Inferior parietal cortex (tissue), 1 donor: Measurements from ENCODE around the gene AMOTL2.

ENCODE experiments used
- DNase-seq: peaks from one replicate; pipeline ENCODE4 v3.0.0-alpha.2; 2016; ENCODE audit errors: extremely low spot score

AMOTL2 gene

DNA sequence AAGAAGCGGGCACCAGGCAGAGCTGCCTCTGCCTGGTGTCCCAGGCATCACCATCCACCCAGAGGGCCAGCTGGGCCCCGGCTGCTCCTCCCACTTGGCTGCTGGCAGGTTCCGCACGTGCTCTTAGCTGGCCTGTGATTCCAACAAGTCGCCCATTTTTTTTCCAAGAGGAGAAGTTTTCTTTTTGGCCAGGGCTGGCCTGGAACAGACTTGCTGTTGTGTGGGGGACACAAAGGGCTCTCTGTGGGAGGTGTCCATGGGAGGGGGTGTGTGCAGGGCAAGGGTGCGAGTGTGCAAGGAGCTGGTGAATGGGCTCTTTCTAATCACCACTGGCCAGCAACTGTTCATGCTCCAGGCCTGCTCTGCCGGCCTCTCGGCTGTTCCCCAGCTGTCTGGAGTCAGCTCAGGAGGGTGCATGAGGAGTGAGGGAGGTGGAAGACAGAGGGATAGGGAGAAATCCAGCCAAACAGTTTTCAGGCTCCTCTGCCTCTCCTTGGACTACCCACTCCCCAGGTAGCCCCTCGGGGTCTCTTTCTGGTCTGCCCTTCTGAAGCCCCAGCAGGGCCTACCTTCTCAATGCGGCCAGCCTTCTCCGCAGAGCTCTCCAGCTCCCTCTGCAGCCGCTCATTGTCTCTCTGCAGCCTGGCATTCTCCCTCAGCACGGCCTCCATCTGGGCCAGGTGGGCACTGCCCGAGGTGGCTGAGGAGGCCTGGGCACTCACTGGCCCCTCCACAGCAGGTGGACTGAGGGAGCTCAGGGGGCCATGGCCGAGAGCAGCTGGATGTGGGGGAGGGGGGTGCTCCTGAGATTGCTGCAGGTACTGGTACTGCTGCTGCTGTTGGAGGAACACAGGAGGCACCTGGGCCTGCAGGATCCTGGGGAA is 7.1 kb downstream of the AMOTL2 start:
- DNase-seq, result peak; percentile 93

DNA sequence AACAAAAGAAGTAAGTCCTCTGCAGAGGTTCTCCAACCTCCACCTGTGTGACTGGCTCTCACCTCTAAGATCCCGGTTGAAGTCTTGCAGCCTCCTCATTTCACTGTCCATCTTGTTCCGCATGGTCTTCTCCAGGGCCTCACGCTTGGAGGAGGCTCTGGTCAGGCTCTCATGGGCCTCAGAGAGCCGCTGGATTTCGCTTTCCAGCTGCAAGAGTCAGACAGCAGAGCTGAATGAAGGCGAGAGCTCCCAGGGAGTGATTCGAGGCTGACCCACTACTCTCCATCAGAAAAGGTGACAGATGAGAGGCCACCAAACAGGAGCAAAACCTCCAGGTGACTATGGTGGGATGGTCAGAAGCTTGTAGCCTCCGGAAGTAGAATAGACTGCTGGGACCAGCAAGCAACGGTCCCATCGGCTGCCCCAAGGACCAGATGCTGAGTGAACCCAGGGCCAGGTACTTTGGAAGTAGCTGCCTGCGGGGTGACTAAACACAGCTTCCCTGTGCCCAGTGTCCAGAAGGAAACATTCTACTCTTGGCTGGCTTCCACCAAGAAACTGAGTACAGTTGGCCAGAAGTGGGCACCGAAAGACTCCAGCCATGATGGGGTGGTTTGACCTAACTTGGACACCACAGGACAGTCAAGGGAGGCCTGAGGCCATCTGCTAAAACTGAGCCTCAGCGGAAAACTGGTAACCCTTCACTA is 7.9 kb downstream of the AMOTL2 start:
- DNase-seq, result no peak

DNA sequence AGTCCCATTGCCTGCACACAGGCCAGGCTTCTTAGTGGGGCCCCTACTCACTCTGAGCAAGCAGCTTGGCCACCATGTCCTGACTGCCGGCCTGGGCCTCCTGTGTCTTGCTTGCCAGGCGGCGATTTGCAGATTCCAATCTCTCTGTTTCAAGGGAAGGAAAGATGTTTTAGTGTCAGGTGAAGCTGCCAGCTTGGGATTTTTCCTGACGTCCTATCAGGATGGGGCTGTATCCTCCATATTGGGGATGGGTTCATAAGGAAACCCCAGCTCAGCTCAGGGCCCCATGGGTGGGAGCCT is 8.5 kb downstream of the AMOTL2 start:
- DNase-seq, result no peak

DNA sequence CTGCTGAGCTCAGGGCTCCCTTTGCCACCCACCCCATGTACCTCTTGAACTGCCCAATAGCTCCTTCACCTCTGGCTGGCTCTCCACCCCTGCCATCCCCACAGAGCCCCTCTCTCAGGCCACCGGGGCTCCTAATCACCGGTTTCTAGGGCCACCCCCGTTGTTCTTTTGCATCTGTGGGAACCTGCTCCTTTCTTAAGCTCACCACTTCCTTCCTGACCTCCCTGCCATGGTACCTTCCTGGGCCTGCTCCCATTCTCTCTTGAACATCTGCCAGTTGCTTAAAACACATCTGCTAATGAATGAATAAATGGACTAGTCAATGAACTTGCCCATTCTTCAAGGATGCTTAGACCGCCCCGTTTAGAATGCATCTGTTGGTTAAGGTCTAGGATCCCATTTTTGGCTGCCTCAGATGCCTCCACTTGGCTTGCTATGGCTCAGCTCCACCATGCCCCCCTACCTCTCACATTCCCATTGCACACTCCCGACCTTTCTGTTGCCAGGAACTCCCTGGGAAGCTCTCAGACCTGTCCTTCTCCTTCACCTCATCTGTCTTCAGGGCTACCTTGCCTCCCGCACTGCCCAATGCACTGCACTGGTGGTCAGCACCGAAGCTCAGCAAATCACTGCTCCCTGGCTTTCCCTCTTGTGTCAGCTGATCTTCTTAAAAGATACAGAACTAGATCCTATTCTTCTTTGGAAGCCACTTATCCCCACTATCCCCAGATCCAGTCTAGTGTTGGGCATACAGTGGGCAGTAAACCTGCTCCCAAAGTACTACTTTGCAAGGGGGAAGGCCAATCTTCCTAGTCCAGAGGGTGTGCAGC is 9.1 kb downstream of the AMOTL2 start:
- no peak for DNase-seq

DNA sequence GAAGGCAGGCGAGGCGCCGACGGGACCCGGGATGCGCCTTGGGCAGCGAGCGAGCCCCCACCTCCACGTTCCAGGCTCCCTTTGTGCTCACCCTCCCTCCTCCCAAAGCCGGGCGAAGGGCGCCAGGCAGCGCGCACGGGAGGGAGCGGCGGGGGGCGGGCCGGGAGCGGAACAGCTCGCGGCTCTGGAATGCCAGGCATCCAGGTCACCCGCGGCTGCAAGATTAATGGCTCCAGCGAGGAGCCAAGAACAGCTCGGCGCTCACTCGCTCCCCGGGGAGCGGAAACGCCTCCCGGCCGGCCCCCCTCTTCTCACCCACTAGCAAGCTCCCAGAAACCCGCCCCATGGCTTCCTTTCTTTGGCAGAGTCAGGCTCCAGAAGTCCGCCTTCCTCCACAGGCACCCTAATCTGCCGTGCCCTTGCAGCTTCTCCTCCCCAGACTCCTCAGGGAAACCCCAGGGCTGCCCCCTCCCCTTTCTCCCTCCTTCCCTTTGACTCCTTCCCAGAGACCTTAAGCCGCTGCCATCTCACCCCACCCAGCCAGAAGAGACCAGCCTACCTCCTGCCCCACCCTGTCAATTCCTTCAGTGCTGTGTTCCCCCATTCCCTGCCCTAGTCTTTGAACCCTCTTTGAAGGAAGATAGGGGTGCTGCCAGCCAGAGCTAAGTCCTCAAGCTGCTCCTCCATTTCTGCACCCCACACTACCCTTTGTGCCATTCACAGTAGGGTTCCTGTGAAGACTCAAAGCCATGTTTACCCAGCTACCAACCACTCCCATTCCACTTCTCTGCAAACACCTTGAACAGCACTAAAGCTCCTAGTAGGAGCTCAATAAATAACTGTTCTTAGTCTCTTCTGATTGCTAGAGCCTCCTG is 9.9 kb downstream of the AMOTL2 start:
- DNase-seq, result no peak

DNA sequence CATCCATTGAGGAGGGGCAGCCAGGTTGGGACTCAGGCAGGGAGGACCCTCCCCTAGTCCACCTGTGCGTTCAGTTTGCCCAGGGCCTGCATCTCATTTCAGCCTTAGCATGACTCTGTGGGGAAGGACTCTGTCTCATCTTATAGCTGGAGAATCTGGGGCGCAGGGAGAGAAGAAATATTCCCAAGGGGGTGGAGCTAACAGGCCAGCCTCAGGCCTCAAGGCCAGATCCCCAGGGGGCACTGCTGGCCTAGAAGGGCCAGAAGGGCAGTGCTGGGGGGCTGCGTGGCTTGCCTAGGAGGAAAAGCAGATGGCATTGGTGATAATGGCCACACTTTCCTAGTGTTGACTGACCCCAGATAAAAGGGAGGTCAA is 10.9 kb downstream of the AMOTL2 start:
- no peak for DNase-seq

DNA sequence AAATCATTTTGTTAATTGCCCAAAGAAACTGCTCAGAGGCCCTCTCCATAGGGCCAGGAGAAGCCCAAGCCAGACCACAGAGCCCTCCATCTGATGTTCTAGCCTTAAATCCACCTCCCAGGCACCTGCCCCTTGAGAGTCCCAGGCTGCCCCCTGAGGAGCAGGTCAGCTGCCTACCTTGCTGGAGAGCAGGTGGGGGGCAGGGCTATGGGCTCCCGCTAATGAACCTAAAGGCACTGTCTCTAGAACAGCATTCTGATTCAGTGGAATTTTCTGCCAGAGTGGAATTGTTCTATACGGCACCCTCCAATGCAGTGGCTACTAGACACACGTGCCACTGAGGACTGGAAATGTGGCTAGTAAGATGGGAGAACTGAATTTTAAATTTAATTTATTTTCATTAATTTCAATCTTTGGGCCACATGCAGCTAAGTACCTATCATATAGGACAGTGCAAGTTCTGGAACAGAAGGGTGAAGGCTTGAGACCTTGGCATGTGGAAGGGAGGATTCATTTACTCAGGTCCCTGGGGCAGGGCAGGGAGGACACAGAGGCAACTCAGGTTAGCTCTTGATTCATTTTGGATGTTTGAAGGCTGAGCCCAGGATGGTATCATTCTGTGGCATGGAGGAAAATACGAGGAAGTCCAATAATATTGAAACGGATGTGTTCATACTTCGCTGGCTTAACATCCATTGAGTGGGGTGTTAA is 11.4 kb downstream of the AMOTL2 start:
- DNase-seq, result no peak

DNA sequence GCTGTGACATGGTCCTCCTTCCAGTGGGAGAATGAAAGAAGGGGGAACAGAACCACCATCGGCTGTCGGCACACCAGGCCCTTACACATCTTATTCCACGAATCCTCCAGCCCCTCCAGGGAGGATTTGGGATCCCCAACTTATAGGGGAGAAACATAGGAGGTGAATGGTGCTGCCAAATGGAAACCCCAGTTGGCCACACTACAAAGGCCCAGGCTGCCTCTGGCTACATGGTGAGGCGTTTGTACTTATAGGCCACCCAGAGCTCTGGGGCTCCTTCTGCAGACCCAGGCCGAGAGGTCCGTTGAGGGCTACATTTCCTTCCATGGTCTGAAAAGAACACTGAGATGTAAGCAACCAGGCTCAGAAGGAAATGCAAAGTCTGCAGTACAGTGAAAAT is 12.0 kb downstream of the AMOTL2 start:
- no peak for DNase-seq

DNA sequence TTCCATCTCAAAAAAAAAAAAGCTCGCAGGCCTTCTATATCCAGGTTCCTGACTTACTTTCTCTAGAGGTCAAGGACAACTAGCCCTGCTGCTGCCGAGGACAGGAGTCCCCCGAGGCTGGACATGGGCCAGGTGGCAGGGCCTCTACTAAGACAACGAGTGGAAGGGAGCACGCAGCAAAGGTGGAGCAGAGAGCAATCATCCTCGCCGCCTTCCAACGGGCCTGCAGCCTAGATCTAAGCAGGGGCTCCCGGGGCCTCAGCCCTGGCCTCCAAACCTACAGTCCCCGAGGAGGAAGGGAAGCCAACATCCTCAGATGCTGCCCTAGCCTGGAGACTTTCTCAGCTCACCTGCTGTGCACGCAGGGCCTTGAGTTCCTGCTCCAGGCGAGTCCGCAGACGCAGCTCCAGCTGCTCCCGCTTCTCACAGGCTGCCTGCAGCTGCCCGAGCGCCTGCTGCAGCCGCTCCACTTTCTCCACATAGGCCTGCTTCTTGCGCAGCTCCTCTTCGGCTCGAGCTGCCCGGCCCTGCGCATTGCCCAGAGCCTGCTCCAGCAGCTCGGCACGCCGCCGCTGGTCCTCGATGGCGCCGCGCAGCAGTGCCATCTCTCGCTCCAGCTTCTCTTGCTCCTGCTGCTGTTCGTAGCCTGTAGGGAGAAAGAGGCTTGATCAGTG is 12.9 kb downstream of the AMOTL2 start:
- no peak for DNase-seq

DNA sequence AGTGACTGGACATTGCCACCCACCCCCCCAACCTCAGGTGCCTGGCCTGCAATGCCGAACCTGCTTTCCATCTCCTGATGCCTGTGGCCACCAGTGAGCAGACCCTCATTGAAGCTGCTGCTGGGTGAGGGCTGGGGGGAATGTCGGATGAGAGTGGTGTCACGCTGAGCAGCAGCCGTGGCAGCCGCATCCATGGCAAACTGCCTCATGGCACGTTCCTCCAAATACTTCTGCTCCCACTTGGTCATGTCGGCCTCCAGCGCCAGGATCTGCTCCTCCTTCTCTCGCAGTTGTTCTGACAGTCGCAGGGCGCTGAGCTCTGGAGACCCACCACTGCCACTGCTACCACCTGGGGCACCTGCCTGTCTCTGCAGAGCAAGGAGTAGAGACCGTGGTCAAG is 14.2 kb downstream of the AMOTL2 start:
- DNase-seq, result no peak

DNA sequence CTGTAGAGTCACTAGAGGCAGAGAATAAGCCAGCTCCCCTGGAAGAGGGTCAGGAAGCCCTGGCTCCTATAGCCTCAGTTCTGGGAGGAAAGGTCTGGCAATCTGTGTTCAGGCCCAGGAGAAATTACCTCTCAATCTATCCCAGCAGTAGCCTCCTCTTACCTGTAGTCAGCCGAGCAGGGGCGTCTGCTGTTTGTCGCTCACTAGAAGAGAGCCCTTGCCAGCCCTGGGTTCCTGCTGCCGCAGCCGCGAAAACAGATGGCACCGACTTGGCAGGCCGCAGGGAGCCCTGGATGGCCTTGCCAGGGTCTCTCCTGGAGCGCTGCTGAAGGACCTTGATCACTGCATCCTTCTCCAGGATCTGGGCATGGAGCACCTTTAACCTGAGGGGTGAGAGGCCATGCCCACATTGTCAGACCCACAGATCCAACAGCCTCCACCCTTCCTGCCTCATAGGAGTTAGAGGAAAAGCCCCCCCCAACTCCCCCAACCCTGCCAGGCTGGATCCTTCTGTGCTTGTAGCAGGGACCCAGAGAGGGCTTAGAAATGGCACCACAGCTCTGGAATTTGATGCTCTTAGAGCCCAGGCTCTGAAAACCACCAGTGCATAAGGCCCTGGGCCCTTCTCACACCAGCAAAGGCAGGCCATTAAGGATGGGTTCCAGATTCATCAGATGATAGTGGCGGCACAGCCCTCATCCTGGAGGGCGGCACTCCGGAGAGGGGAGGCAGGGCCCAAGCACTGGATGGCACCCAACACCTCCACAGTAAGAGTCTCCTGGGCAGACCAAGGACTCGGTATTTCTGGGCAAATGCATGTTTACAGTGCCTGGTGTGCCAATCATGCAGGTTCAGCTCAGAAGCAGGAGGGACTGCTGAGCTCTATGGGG is 14.9 kb downstream of the AMOTL2 start:
- DNase-seq, result no peak

DNA sequence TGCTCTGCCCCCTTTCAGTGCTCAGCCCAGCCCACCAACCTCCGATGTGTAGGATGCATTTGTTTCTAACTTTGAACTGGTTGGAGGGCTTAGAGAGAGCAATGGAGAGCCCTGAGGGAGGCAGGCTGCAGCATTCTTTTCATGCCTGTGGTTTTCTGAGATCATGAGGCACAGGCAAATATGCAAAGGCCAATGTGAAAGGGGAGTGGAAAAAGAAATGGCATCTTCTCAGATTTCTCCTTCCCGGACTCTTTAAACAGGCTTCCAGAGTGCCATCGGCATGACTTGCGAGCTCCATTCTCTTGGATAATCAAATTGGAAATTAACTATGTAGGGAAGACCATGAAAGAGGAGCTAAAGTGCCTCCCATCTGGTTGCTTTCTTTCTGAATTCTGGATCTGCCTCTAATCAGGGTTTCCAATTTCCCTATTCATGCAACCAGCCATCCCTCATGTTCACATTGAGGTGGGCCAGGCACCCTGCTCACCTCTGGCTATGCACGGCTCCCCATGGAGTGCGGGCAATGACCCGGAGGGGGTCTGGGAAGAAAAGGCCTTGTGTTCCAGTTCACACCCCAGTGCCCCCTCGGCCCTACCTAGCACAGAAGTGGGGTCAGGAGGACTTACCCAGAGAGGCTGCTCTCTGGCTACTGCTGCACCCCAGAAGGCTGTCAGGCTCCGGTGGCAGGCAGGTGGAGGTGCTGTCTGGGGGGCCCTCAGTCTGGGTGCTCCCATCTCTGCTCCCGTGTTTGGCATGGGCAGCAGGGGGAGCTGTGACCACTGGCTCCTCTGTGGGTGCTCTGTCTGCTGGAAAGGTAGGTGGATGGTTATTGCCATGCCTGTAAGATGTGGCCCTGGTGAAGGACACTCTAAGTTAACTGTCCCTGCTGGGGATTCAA is 16.1 kb downstream of the AMOTL2 start:
- DNase-seq, result no peak

DNA sequence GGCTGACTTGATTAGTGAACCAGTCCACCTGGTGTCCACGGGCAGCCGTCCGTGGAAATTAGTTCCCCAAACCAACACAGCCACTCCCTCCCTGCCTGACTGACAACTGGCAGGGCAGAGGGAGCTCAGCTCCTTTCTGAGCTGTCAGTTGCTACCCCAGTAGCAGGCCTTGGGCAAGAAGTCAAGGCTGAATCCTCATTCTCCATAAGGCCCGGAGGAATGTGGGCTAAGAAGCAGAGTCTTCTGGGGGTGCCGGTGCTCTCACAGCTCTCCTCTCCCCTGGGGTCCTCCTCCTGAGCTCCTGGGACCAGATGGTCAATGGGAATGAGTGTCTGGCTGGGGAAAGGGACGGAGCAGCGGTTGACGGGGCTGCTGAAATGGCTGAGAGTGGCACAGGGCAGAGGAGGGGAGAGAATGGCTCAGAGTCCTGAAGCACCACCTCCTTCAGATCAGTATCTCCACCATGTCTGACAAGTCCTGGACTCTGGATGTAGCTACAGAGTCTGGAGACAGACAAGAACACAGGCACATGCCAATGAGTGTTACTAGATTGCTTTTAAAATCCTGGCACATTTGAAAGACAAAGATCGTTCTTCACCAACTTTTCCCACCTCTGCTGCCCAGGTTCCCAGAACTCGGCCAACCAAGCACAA is 16.9 kb downstream of the AMOTL2 start:
- DNase-seq, result no peak

DNA sequence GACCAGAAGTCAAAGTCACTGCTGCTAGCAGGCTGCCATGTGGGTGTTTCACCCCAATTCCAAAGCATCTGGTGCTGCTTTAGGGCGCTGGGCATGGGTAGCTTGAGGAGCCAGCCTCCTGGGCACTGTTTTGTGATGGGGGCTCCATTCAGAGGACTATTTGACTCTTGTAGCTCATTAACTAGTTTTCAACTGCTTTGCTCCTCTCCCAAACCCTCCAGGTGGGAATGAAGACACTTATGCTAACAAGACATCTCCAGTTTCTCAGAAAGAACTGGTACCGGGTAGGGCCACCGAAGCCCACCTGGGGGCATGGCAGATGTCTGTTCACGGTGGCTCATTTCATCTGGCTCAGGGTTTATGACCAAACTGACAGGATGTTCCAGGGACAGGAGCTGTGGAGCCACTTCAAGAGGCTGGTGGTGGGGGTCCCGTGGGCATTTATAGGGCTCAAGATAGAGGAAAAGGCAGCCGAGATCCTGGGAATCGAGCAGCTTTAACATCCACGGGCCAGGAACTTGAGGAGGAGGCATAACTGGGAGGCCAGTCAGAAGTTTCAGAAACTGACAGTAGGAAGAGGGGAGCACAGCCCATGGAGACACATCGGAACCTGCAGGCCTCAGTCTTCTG is 17.7 kb downstream of the AMOTL2 start:
- no peak for DNase-seq

DNA sequence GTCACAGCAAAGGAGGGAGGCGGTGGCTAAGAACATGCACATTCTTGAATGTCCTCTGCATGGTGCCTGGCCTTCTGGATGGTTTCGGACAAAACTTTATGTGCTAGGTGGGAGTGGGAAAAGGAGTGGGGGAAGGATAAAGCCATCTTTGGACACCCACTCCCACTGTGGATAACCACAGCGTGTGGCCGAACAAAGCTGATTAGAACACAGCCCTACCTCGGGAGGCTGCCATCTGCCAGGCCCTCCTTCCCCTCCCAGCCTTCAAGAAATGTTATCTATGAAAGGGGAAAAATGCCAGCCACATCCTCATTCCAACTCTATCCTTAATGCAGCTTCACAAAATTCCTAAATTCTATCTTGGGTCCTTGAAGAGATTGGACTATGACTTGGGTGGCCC is 18.8 kb downstream of the AMOTL2 start:
- DNase-seq, result no peak

DNA sequence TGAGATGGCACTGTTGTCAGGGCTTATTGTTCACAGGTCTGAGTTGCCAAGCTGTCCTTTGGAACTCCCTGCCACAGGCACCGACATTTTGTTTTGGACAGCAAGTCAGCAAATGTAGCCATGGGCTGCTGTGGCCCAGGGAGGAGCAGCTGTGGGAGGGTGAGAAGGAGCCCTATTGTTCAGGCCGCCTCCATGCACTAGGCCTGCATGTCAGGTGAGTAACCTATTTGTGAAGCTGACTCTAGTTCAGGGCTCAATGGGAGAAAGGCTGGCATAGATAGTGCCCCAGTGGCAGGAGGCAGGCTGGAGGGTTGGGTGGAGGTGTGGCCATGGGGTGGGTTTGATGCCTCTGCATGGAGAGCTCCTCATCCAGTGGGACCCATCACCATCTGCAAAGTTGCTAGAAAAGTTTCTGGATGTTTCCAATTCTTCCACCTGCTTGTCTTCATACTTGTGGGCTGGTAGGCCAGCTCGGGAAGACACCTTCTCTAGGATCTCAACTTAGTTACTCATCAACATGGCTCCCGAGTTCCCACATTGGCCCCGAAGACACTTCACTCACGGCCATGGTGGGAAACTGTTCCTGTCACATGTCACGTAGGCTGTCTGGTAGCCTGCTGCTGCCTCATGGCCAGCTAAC is 19.5 kb downstream of the AMOTL2 start:
- no peak for DNase-seq
